GM19328 (cell line): ENCODE results near the gene FAM151A.

Experiments
- ATAC-seq: cut with Tn5 transposase; IDR thresholded peaks from one replicate; pipeline ENCODE4 v1.9.1; 2021; ENCODE audit warnings: mild to moderate bottlenecking, moderate library complexity; ENCODE audit not compliant: unreplicated experiment

FAM151A gene

GRCh38 chr1:54604572-54605370 lies 18.6 kb downstream of the FAM151A start:
- ATAC-seq, result no peak

- ATAC-seq, result no peak
Measured at GRCh38 chr1:54604051-54604450, 19.3 kb downstream of the FAM151A start.

GRCh38 chr1:54603241-54603640 lies 20.1 kb downstream of the FAM151A start:
- ATAC-seq, result no peak

- no peak for ATAC-seq
Measured at GRCh38 chr1:54602554-54602953, 20.8 kb downstream of the FAM151A start.

- ATAC-seq, result no peak
Measured at GRCh38 chr1:54601730-54602129, 21.6 kb downstream of the FAM151A start.

GRCh38 chr1:54600947-54601721 lies 22.2 kb downstream of the FAM151A start:
- no peak for ATAC-seq

- ATAC-seq, result no peak
Measured at GRCh38 chr1:54599211-54599823, 24.0 kb downstream of the FAM151A start.

GRCh38 chr1:54597455-54598030 lies 25.8 kb downstream of the FAM151A start:
- no peak for ATAC-seq

GRCh38 chr1:54596756-54597155 lies 26.6 kb downstream of the FAM151A start:
- no peak for ATAC-seq

GRCh38 chr1:54595956-54596498 lies 27.3 kb downstream of the FAM151A start:
- no peak for ATAC-seq

GRCh38 chr1:54594463-54594862 lies 28.9 kb downstream of the FAM151A start:
- no peak for ATAC-seq

- ATAC-seq, result no peak
Measured at GRCh38 chr1:54593571-54594160, 29.7 kb downstream of the FAM151A start.

GRCh38 chr1:54591127-54591756 lies 32.1 kb downstream of the FAM151A start:
- ATAC-seq, result no peak

- ATAC-seq, result no peak
Measured at GRCh38 chr1:54588377-54588776, 34.9 kb downstream of the FAM151A start.

- ATAC-seq, result no peak
Measured at GRCh38 chr1:54585181-54586066, 37.9 kb downstream of the FAM151A start.

GRCh38 chr1:54584575-54584974 lies 38.8 kb downstream of the FAM151A start:
- no peak for ATAC-seq

- no peak for ATAC-seq
Measured at GRCh38 chr1:54583871-54584270, 39.5 kb downstream of the FAM151A start.

- no peak for ATAC-seq
Measured at GRCh38 chr1:54583307-54583686, 40.0 kb downstream of the FAM151A start.

GRCh38 chr1:54582566-54583306 lies 40.6 kb downstream of the FAM151A start:
- no peak for ATAC-seq
